RWPE1 (cell line): ENCODE results near the gene ISL1.

Source experiments
- CTCF ChIA-PET: fragments of 350-600 bp; sonication (Branson Sonifier 250); formaldehyde crosslinking; extraction: SDS; loops from one replicate; lab custom pipeline; 2021; lab: Yijun Ruan, JAX
- POLR2A ChIA-PET: fragments of 400-600 bp; formaldehyde crosslinking; extraction: SDS; loops from one replicate; lab custom pipeline; 2020; ENCODE audit warnings: antibody characterized with exemption; ENCODE audit not compliant: low non-redundant PET; lab: Yijun Ruan, JAX
- DNase-seq: peaks from one replicate; pipeline ENCODE4 v3.0.0; 2012; ENCODE audit warnings: low spot score
- H3K27ac ChIP-seq: fragments of 450-650 bp; 2 replicates; pipeline ENCODE4 v1.5.1; 2017
- TF ChIP-seq, protein P1 (sequence below): fragments of 450-650 bp; conservative IDR thresholded peaks from 2 replicates; pipeline ENCODE4 v1.5.1; 2017; ENCODE audit warnings: low read depth, mild to moderate bottlenecking

Gene ISL1

DNA sequence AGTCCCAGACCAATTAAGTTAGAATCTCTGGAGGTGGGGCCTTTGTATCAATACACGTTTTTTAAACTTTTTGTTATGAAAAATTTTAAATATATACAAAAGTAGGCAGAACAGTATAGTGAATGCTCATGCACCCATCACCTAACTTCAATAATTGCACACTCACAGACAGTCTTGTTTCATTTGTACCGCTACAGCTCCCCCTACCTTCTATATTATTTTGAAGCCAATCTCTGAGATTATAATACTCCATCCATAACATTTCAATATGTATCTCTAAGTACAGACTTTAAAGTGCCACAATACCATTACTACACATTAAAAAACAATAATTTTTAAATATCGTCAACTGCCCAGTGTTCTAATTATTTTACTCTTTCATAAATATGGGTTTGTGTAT, 32.9 kb downstream of the ISL1 start:
- POLR2A ChIA-PET = no interaction called here
- H3K27ac ChIP-seq = no peak overlapping the region
- DNase-seq = no peak
- TF ChIP-seq, protein P1, sequence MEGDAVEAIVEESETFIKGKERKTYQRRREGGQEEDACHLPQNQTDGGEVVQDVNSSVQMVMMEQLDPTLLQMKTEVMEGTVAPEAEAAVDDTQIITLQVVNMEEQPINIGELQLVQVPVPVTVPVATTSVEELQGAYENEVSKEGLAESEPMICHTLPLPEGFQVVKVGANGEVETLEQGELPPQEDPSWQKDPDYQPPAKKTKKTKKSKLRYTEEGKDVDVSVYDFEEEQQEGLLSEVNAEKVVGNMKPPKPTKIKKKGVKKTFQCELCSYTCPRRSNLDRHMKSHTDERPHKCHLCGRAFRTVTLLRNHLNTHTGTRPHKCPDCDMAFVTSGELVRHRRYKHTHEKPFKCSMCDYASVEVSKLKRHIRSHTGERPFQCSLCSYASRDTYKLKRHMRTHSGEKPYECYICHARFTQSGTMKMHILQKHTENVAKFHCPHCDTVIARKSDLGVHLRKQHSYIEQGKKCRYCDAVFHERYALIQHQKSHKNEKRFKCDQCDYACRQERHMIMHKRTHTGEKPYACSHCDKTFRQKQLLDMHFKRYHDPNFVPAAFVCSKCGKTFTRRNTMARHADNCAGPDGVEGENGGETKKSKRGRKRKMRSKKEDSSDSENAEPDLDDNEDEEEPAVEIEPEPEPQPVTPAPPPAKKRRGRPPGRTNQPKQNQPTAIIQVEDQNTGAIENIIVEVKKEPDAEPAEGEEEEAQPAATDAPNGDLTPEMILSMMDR = 0 out of 2 replicates have a peak, but pooled peaks have one; percentile 13
- CTCF ChIA-PET = interaction anchor here (0.5 to 0.6 kb wide), 3 partner anchors 9 to 123 kb away, joined by 3 to 4 read pairs (median 3); no protein-coding TSS in a partner anchor

DNA sequence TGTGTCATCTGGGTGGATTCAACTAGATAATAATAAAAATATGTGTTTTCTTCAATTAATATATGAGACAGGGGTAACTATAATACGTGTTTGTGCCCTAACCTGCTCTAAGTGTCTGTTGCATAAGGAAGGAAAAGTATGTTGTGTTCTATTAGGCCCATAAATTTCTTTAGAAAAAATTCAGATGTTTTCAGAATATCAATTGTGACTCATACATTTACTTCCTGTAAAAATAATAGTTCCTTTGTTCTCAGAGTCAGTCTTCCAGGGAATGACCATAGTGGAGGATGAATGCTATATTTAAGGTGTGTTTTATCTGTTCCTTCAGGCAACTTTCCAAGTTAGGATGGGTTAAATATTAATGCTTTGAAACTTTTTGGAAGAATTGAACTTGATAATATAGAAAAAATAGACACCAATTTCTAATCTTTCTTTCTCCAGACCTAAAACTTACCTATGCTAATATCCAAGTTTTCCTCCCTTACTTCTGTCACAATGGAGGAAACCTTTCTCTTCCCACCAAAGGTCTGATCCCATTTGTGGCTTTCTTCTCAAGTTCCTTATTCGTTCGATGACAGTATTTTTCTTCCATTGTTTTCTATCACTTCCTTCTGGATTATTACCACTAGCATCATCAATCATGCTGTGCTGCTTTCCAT, 49.9 kb downstream of the ISL1 start:
- TF ChIP-seq, protein P1 = no peak
- POLR2A ChIA-PET = no interaction called here
- no peak overlapping the region for H3K27ac ChIP-seq
- peak; percentile 62 for DNase-seq
- CTCF ChIA-PET = no interaction called here

DNA sequence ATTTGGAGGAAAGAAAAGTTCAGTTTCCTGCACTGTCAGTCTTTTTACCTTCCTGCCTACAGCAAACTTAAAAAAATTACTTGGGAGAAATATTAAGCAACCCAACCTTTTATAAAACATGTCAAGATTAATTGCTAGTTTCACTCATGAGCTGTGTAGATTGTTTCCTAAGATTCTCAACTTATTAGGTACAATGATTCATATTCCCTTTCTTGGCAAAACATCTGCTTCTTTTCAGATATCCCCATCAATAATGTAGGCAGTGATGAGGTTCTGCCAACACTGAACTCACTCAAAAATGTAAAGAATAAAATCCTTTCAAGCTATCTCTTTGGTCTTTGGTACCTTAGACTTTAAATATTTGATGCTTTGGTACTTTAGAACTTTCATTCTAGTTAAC, 56.0 kb downstream of the ISL1 start:
- no peak for DNase-seq
- CTCF ChIA-PET = no interaction called here
- TF ChIP-seq, protein P1 = no peak
- POLR2A ChIA-PET = no interaction called here
- H3K27ac ChIP-seq = no peak overlapping the region
